ENCODE measurements around the gene CHN1. TPM values are rescaled to one million over a fixed set of nuclear protein-coding genes. Genes with fewer than 3 reads are reported as not detected.

Gene CHN1
- polyA plus RNA-seq, 1 of the 3 experiments (the other 2 are of a cell fraction): 31.6 TPM

DNA sequence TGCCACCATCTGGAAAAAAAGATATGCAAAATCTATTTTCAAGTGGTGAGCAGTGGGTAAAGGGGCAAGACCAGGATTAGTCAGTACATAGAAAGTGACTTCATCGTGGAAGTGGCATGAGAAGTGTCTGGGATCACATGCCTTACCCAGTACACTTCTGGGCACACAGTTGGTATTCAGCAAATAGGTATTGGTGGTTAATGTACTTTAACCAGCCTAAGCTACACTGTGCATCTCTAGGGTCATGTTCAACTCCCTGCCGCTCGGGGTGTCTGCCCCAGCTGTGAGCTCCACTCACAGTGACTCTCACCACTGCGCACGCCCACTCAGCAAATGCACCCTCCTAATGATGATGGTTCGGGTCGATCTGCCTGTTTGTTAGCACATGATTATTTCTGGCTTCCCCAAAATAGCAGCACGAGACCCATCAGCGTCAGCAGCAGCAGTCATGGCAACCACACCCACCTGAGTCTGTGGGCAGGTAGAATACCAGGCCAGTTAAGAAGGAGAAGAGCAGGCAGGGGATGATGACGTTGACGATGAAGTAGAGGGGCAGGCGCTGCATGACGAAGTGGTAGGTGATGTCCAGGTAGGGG is 252.0 kb downstream of the CHN1 start:
- 93% methylated on average over 13 of the region's 13 CpGs for WGBS (ENCODE audit: low lambda C conversion rate)
- Histone ChIP-seq H3K9me3 (no peaks in the 10 kb centered on the region), H3K4me2 (no peak overlapping the region), H3F3A (replicated peaks; ENCODE audit: insufficient read depth) (no peaks in the 10 kb centered on the region), H2AFZ (ENCODE audit: low read depth) (no peak overlapping the region), H3K79me2 (ENCODE audit: insufficient read depth) (no peaks in the 10 kb centered on the region), H3K27ac (ENCODE audit: low read depth in 2 of 2, low read length in 1 of 2) (no peak overlapping the region), H4K20me1 (ENCODE audit: insufficient read depth) (no peaks in the 10 kb centered on the region), H3K36me3 (replicated peaks in 1 of 2; ENCODE audit: control insufficient read depth in 1 of 2, insufficient read depth in 2 of 2, low read length in 1 of 2) (no peaks in the 10 kb centered on the region), H3K4me3 (ENCODE audit: low read depth in 2 of 2, low read length in 1 of 2) (no peak overlapping the region), H3K27me3 (ENCODE audit: insufficient read depth) (no peaks in the 10 kb centered on the region), H3K9ac (no peak overlapping the region), H3K4me1 (ENCODE audit: control insufficient read depth in 1 of 2, insufficient read depth in 2 of 2, low read depth in 1 of 2, low read length in 1 of 2) (no peaks in the 10 kb centered on the region), H3K9me2 (no peaks in the 10 kb centered on the region)
- TF ChIP-seq GATA2 (CRISPR knock-in tag; IDR thresholded peaks at IDR 0.05) (no peak), RXRA (IDR thresholded peaks at IDR 0.05; ENCODE audit: borderline replicate concordance, low read depth) (no peak), RCOR1 (IDR thresholded peaks at IDR 0.05; ENCODE audit: low read length) (no peak), FOSL2 (IDR thresholded peaks at IDR 0.05; ENCODE audit: borderline replicate concordance, low read depth) (no peak), NRF1 (IDR thresholded peaks at IDR 0.05; ENCODE audit: low read depth, low read length) (no peak)
- TF ChIP-seq, protein P1, sequence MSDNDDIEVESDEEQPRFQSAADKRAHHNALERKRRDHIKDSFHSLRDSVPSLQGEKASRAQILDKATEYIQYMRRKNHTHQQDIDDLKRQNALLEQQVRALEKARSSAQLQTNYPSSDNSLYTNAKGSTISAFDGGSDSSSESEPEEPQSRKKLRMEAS (IDR thresholded peaks at IDR 0.05; ENCODE audit: low read depth): no peak
- TF ChIP-seq, protein P2, sequence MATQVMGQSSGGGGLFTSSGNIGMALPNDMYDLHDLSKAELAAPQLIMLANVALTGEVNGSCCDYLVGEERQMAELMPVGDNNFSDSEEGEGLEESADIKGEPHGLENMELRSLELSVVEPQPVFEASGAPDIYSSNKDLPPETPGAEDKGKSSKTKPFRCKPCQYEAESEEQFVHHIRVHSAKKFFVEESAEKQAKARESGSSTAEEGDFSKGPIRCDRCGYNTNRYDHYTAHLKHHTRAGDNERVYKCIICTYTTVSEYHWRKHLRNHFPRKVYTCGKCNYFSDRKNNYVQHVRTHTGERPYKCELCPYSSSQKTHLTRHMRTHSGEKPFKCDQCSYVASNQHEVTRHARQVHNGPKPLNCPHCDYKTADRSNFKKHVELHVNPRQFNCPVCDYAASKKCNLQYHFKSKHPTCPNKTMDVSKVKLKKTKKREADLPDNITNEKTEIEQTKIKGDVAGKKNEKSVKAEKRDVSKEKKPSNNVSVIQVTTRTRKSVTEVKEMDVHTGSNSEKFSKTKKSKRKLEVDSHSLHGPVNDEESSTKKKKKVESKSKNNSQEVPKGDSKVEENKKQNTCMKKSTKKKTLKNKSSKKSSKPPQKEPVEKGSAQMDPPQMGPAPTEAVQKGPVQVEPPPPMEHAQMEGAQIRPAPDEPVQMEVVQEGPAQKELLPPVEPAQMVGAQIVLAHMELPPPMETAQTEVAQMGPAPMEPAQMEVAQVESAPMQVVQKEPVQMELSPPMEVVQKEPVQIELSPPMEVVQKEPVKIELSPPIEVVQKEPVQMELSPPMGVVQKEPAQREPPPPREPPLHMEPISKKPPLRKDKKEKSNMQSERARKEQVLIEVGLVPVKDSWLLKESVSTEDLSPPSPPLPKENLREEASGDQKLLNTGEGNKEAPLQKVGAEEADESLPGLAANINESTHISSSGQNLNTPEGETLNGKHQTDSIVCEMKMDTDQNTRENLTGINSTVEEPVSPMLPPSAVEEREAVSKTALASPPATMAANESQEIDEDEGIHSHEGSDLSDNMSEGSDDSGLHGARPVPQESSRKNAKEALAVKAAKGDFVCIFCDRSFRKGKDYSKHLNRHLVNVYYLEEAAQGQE (IDR thresholded peaks at IDR 0.05; ENCODE audit: low read depth, low read length): no peak
- TF ChIP-seq, protein P3, sequence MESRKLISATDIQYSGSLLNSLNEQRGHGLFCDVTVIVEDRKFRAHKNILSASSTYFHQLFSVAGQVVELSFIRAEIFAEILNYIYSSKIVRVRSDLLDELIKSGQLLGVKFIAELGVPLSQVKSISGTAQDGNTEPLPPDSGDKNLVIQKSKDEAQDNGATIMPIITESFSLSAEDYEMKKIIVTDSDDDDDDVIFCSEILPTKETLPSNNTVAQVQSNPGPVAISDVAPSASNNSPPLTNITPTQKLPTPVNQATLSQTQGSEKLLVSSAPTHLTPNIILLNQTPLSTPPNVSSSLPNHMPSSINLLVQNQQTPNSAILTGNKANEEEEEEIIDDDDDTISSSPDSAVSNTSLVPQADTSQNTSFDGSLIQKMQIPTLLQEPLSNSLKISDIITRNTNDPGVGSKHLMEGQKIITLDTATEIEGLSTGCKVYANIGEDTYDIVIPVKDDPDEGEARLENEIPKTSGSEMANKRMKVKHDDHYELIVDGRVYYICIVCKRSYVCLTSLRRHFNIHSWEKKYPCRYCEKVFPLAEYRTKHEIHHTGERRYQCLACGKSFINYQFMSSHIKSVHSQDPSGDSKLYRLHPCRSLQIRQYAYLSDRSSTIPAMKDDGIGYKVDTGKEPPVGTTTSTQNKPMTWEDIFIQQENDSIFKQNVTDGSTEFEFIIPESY (IDR thresholded peaks at IDR 0.05; ENCODE audit: borderline replicate concordance, low read depth): no peak
- ChIA-PET POLR2A (no interaction called here), CTCF (interaction anchor here (0.9 to 3.0 kb wide), 5 partner anchors 11 to 1335 kb away, joined by 3 to 19 read pairs (median 3); partner anchors contain the start of gene CHRNA1)
- no peak for DNase-seq

DNA sequence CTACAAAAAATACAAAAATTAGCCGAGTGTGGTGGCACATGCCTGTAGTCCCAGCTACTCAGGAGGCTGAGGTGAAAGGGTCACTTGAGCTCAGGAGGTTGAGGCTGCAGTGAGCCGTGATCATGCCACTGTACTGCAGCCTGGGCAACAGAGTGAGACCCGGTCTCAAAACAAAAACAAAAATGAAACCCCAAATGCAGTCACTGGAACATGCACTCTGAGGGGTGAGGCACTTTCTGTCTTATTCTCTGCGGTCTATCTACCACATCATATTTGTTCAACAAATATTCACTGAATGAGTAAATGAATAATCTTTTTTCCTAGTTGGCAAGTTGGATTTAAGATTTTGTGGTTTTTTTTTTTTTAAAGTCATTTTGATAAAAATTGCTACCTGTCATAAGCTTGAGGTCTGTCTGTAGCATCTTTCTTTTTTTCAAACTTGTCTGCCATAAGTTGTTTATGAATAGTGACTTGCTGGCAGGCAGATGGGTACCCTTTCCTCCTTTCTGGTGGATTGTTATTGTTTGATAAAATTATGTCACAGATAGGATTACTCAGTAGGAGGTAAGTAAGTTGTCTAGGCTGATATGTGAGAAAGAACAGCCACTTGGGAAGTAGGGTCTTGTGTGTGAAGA is 252.7 kb downstream of the CHN1 start:
- no peaks in the 10 kb centered on the region for H3K27me3 ChIP-seq (ENCODE audit: insufficient read depth)
- H3K27ac ChIP-seq (ENCODE audit: low read depth in 2 of 2, low read length in 1 of 2): no peak overlapping the region
- H3K36me3 ChIP-seq (replicated peaks in 1 of 2; ENCODE audit: control insufficient read depth in 1 of 2, insufficient read depth in 2 of 2, low read length in 1 of 2): no peaks in the 10 kb centered on the region
- TF ChIP-seq, protein P3 (IDR thresholded peaks at IDR 0.05; ENCODE audit: borderline replicate concordance, low read depth): no peak
- H3K4me2 ChIP-seq: no peak overlapping the region
- no peak overlapping the region for H2AFZ ChIP-seq (ENCODE audit: low read depth)
- no peak overlapping the region for H3K9ac ChIP-seq
- H3K4me1 ChIP-seq (ENCODE audit: control insufficient read depth in 1 of 2, insufficient read depth in 2 of 2, low read depth in 1 of 2, low read length in 1 of 2): no peaks in the 10 kb centered on the region
- no peak overlapping the region for H3K4me3 ChIP-seq (ENCODE audit: low read depth in 2 of 2, low read length in 1 of 2)
- ChIA-PET CTCF (interaction anchor here (1.0 to 3.0 kb wide), 2 partner anchors 19 to 53 kb away, joined by 4 to 19 read pairs; no protein-coding TSS in a partner anchor), POLR2A (no interaction called here)
- DNase-seq: no peak
- no peaks in the 10 kb centered on the region for H3K79me2 ChIP-seq (ENCODE audit: insufficient read depth)
- 85% methylated on average over 4 of the region's 4 CpGs for WGBS (ENCODE audit: low lambda C conversion rate)
- H4K20me1 ChIP-seq (ENCODE audit: insufficient read depth): no peaks in the 10 kb centered on the region
- no peaks in the 10 kb centered on the region for H3K9me3 ChIP-seq
- no peaks in the 10 kb centered on the region for H3K9me2 ChIP-seq
- H3F3A ChIP-seq (replicated peaks; ENCODE audit: insufficient read depth): no peaks in the 10 kb centered on the region
